Endothelial cell of umbilical vein (primary cell): Measurements from ENCODE around the gene ZNF827.

ENCODE experiments used
- CTCF ChIP-seq, 2 donors: IDR thresholded peaks; 1 replicate in 1 of 2; 2 replicates in 1 of 2; pipeline ENCODE4 v1.5.1; 2011; ENCODE audit warnings: low read length in 2 of 2, mild to moderate bottlenecking in 2 of 2, moderate library complexity in 2 of 2, control low read depth in 1 of 2, inconsistent platforms in 1 of 2, low read depth in 1 of 2; ENCODE audit not compliant: insufficient read depth in 1 of 2; ENCODE audit errors: extremely low read depth in 1 of 2
- EZH2 ChIP-seq: IDR thresholded peaks from 2 replicates; pipeline ENCODE4 v1.6.1; 2012; ENCODE audit warnings: borderline replicate concordance, low read depth, mild to moderate bottlenecking, moderate library complexity, low read length, inconsistent platforms; ENCODE audit not compliant: severe bottlenecking
- FOS ChIP-seq: IDR thresholded peaks from 2 replicates; pipeline ENCODE4 v1.6.1; 2011; ENCODE audit warnings: mild to moderate bottlenecking, low read length, moderate library complexity, borderline replicate concordance; ENCODE audit not compliant: insufficient read depth
- MAX ChIP-seq: IDR thresholded peaks from 2 replicates; pipeline ENCODE4 v1.6.1; 2011; ENCODE audit not compliant: insufficient read depth, insufficient read length
- MYC ChIP-seq: IDR thresholded peaks from one replicate; pipeline ENCODE4 v1.6.1; 2011; ENCODE audit warnings: mild to moderate bottlenecking, low read depth, low read length
- POLR2A ChIP-seq: IDR thresholded peaks from 2 replicates; pipeline ENCODE4 v1.6.1; 2012; ENCODE audit warnings: low read depth, mild to moderate bottlenecking, control low read depth, low read length

GRCh38 chr4:145731028-145731427 is 207.6 kb downstream of the ZNF827 start:
- TF ChIP-seq CTCF (IDR thresholded peaks at IDR 0.05; ENCODE audit: extremely low read depth in 1 of 2, insufficient read depth in 1 of 2, low read depth in 1 of 2, low read length in 2 of 2) (no peak), POLR2A (no peak), EZH2 (no peak), FOS (no peak), MAX (no peak), MYC (no peak)
